HG03469 (cell line): Measurements from ENCODE around the gene CTNNA1.
"Not testable (repeated sequence)": the region's sequence is repeated elsewhere in the genome, so short reads cannot be mapped to it uniquely, and the experiment has no call there.

ENCODE experiments used
- ATAC-seq: cut with Tn5 transposase; IDR thresholded peaks from one replicate; pipeline ENCODE4 v1.9.1; 2021; ENCODE audit warnings: mild to moderate bottlenecking, moderate library complexity, moderate number of reproducible peaks; ENCODE audit not compliant: unreplicated experiment

Gene CTNNA1, protein sequence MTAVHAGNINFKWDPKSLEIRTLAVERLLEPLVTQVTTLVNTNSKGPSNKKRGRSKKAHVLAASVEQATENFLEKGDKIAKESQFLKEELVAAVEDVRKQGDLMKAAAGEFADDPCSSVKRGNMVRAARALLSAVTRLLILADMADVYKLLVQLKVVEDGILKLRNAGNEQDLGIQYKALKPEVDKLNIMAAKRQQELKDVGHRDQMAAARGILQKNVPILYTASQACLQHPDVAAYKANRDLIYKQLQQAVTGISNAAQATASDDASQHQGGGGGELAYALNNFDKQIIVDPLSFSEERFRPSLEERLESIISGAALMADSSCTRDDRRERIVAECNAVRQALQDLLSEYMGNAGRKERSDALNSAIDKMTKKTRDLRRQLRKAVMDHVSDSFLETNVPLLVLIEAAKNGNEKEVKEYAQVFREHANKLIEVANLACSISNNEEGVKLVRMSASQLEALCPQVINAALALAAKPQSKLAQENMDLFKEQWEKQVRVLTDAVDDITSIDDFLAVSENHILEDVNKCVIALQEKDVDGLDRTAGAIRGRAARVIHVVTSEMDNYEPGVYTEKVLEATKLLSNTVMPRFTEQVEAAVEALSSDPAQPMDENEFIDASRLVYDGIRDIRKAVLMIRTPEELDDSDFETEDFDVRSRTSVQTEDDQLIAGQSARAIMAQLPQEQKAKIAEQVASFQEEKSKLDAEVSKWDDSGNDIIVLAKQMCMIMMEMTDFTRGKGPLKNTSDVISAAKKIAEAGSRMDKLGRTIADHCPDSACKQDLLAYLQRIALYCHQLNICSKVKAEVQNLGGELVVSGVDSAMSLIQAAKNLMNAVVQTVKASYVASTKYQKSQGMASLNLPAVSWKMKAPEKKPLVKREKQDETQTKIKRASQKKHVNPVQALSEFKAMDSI

DNA sequence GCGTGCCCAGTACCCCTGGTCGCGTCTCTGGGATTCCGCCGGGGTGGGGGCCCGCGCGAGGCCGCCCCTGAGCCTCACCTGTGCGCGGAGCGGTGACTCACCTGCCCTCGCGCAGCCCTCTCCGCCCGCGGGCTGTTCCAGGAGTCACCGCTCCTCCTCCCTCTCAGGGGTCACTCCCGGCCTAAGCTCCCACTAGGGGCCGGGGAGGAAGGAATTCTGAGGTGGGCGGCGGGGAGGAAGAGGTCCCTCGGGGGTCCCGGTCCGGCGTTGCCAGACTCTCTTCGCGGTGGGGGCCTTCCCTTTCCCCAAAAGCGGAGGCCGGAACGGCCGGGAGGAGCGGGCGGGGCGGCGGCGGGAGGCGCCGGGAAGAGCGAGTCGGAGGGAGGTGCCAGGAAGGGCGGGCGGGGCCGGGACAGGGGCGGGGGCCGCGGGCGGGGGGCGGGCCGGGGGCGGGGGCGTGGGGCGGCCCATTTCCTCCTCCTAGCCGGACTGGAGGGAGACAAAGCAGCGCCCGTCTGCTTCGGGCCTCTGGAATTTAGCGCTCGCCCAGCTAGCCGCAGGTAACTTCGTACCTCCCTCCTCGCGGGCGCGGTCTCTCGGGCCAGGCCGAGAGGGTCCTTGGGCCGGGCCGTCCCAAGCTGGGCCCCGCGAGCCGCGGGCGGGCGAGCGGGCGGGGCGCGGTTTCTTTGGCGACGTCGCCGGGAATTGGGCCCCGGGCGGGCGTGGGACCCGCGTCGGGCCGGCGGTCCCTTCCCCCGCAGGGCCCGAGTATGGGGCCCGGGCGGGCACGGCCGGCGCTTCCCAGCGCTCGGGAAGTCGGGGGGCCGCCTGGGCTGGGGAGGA, at the start of gene CTNNA1:
CTNNA1 (plus strand) TSS at position 475 of the 843 bp plus-strand sequence. CDS start 28,500 bp downstream, outside the sequence.
- no peak for ATAC-seq

DNA sequence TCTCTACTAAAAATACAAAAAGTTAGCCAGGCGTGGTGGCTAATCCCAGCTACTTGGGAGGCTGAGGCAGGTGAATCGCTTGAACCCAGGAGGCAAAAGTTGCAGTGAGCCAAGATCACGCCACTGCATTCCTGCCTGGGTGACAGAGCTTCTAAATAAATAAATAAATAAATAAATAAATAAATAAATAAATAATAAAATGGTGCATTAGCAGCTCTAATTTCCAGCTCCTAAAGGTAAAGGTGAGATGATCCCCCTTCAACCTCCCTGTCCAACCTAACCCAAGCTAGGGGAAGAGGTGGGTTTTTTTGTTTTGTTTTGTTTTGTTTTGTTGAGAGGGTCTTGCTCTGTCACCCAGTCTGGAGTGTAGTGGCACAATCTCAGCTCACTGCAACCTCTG, 49.4 kb upstream of the CTNNA1 start:
- ATAC-seq = not testable (repeated sequence)

DNA sequence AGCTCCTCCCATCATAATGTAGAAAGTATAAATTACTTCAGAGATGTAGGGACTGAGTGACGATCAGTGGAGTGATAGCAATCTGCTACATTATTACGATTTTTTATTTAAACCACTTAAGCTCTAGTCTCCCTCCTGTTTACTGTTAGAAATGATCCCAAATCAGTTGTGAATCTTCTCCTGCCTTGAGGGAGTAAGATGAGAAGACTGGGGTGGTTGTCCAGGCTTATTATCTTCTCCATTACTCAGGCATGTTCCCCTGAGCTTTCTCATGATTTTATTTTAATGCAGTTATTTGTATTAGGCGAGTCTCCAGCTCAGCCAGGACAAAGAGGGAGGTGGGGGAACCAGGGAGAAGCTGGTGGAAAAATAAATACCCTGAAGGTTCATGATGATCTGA, 48.2 kb upstream of the CTNNA1 start:
- ATAC-seq = no peak

DNA sequence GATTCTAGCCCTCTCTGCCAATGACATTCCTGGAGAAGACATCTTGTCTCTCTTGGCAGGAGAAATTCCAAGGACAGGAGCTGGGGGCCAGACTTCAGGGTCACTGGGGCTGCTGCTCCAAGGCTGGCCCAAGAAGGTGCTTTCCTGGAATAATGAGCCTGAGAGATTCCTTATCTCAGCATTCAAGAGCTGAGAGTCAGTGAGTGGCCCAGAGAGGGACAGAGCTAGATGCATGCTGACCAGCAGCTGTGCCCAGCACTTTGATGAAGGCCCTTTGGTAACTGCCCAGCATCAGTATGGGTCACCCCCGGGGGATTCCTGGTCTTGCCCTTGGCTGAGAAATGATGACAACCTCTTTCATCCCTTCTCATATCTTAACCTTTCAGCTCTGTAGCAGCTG, 47.7 kb upstream of the CTNNA1 start:
- no peak for ATAC-seq

DNA sequence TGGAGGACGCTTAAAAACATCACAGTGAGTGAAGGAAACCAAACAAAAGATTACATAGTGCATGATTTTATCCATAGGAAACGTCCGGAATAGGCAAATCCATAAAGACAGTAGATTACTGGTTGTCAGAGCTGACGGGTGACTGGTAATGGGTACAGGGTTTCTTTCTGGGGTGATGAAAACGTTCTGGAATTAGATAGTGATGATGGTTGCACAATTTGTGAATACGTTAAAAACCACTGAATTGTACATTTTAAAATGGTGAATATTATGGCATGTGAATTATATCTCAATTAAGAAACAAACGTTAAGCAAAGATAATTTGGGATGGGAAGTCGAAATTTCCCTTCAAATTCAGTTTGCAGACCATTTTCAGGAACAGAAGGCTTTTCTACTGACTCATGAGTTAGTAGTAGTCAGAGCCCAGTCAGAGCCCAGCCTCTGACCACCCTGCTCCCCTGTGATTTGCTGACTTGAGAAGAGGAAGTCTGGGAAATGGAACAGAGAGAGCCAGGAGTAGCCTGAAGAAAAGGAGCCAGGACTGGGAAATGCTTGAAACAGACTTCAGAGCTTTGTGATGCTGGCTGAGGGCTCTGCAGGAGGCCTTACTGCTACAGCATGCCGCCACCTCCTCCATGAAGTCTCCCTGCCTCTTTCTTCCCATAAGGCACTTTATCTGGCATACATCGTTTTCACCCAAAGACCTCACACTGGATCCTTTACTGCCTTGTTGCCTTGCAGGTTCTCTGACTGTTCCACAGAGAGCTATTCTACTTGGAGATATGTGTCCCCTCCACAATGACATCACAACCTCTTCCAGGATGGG, 46.4 kb upstream of the CTNNA1 start:
- no peak for ATAC-seq

DNA sequence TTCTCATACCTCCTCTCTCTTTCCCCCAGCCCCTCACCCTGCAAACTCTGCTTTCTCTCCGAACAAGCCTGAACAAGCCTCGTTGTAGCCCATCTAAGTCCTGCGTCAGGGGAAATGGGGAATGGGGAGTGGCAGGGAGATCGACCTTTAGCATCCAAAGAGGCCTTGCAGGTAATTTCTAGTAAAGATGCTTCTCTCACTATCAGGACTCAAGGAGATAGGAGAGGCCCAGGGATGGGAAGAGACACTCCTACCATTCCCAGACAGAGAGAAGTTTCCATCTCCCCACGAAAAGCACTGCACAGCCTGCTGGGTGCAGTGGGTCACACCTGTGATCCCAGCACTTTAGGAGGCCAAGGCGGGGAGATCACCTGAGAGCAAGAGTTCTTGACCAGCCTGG, 44.4 kb upstream of the CTNNA1 start:
- no peak for ATAC-seq

DNA sequence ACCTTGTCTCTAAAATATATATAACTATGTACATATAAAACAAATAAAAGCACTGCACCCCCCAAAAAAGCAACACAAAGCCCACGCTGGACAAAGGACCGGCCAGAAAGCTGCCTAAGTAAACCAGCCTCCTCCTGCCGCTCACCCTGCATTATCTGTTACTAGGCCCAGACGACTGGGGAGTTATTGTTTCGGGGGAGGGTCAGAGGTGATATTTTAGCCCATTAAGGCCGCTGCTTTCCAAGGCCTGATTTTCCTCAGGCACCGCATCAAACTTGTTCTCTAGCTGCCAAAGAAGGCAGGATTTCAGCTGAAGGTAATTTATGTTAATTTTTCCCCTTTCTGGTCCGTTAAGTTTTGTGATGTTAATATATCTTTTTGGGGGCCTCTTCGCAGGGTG, 44.0 kb upstream of the CTNNA1 start:
- ATAC-seq = no peak

DNA sequence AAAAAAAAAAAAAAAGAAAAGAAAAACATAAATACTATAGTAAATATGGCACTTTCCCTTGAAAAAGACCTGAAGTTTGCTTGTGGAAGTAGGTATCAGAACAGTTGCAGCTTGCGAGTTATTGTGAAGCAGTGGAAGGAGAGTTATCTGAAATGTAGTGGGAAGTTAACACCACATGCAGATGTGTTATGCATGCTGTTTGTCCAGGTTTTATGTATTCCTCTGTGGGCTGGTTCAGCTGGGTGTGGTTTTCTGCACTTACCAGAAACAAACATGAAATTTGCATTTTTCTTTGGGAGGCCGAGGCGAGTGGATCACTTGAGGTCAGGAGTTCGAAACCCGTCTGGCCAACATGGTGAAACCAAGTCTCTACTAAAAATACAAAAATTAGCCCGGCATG, 42.1 kb upstream of the CTNNA1 start:
- no peak for ATAC-seq

DNA sequence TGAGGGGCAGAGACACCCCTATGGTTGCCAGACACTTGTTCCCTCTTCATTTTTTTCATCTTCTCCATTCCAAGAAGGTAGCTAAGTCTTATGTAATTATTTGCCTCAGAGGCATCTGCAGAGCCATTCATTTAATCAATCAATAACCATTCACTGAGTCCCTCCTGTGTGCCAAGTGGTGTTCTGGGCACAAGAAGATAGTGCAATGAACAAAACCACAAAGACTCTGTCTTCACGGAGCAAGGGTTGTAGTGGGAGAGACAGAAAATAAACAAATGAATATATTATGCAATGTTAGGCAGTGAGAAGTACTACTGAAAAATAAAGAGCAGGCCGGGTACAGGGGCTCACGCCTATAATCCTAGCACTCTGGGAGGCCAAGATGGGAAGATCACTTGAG, 41.4 kb upstream of the CTNNA1 start:
- no peak for ATAC-seq

DNA sequence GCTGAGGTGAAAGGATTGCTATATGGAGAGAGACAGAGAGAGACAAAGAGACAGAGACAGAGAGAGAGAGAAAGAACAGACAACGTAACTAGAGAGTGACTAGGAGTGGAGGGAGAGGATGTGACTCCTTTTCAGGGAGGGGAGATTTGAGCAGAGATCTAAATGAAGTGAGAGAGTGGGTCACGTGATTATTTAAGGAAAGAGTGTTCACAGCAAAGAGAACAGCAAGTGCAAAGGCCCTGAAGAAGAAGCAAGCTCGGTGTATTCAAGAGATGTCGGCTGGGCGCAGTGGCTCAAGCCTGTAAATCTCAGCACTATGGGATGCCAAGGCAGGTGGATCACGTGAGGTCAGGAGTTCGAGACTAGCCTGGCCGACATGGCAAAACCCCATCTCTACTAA, 40.9 kb upstream of the CTNNA1 start:
- no peak for ATAC-seq

DNA sequence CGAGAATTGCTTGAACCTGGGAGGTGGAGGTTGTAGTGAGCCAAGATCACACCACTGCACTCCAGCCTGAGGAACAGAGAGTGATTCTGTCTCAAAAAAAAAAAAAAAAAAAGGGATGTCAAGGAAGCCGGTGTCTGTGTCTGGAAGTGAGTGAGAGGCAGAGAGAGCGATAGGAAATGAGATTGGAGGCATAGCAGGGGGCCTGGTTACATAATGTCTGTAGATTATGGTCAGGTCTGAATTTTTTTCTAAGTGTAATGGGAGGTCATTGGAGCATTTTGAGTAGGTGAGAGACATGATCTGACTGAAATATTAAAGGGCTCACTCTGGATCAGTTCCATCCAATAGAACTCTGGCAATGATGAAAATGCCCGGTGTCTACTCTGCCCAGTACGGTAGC, 40.4 kb upstream of the CTNNA1 start:
- ATAC-seq = no peak

DNA sequence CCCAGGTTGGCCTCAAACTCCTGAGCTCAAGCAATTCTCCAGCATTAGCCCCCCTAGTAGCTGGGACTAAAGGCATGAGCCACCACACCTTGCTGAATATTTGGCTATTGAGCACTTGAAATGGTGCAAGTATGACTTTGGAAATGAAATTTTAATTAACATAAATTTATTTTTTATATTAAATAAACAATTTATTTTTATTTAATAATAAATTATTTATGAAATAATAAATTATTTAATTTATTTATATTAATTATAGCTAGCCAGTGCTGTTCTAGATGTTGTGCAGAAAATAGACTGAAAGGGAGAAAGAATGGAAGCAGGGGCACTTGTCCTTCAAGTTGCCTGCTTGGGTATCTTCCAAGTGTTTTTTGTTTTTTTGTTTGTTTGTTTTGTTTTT, 40.0 kb upstream of the CTNNA1 start:
- ATAC-seq = no peak

DNA sequence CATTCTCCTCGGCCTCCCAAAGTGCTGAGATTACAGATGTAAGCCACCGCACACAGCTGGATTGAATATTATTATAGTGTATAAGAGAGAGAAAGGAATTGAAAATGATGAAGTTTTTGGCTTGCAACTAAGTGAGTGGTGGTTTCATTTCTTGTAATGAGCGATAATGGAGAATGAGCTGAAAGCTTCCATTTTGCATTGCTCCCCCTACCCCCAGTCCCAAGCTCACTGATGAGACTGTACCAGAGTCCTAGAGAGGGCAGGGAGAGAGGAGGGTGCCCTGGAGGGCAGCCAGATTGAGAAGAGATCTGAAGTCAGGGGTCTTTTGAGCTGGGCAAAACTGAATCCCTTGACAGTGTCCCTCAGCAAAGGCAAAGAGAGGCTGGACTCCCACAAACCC, 38.5 kb upstream of the CTNNA1 start:
- ATAC-seq = no peak

DNA sequence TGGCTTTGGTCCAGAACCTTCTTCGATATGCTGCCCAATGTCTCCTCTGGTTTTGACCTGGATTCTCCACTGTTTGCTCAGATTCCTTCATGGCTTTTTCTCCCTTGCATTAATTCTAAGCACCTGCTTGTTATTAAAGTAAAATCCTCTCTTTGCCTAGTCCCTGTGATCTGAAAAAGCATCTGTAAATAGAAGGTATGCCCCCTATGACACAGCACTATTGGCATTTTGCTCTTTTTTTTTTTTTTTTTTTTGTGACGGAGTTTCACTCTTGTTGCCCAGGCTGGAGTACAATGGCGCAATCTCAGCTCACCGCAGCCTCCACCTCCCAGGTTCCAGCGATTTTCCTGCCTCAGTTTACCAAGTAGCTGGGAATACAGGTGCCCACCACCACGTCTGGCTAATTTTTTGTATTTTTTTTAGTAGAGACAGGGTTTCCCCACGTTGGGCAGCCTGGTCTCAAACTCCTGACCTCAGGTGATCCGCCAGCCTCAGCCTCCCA, 37.2 kb upstream of the CTNNA1 start:
- ATAC-seq = not testable (repeated sequence)

DNA sequence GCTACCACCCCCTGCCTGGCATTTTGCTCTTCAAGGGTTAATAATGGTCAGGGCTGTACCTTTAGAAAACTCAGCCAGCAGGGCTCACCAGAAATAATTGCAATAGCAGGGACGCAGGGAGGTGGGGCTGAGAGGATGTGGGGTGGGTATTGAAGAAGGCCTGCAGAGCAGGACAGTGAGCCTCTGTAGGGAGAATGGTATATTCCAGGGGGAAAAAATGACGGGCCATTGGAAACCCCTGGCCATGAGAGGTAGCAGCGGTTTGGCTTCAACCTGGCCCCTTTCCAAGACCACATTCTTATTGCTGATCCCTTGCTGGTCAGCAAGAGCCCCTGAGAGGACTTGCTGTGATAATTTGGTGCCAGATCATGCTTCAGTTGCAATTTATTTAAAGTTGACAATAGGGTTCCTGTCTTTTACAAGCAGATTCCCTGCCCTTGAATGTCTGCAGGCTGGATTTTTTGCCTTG, 36.7 kb upstream of the CTNNA1 start:
- ATAC-seq = no peak

DNA sequence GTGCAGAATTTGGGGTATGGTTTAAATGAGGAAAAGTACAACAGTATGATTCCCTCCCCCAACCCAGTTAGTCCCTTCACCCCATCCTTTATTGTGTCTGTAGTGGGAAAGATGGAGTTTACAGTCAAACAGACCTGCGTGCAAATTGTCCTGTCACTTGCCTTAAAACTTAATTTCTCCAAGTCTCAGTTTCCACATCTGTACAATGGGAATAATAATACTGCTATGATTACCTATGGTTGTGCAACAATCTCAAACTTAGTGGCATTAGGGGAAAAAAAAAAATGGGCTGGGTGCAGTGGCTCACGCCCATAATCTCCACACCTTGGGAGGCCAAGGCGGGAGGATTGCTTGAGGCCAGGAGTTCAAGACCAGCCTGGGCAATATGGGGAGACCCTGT, 35.8 kb upstream of the CTNNA1 start:
- ATAC-seq = no peak

DNA sequence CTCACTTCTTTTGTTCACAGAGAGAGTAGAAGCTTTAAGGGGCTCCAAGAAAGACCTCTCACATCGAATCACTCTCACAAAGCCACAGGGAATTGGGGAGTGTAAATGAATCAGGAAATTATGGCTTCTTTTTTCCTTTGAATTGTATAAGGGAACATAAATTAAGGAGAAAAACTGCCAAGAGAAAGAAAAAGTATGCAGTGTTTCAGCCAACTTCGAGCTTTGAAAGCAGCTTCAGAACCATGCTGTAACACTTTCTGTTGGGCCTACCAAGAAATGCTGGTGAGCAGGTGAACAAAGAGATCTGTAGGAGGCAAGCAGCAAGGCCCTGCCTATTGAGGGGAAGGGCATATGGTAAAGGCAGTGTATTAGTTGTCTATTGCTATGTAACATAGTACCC, 33.4 kb upstream of the CTNNA1 start:
- ATAC-seq = no peak

DNA sequence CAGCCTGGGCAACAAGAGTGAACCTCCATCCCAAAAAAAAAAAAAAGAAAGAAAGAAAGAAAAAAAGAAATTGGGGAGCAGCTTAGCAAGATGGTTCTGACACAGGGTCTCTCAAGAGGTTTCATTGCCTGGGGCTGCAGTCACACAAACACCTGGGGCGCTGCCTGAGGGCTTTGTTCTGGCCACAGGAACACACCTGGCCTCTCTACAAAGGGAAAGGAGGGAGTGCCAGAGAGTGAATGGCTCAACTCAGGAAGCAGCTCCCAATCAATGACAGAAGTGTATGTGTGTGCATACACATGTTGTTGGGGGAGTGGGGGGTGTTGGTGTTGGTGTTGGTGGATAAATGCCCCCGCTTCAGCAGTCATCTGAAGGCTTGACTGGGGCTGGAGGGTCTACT, 32.4 kb upstream of the CTNNA1 start:
- ATAC-seq = no peak

DNA sequence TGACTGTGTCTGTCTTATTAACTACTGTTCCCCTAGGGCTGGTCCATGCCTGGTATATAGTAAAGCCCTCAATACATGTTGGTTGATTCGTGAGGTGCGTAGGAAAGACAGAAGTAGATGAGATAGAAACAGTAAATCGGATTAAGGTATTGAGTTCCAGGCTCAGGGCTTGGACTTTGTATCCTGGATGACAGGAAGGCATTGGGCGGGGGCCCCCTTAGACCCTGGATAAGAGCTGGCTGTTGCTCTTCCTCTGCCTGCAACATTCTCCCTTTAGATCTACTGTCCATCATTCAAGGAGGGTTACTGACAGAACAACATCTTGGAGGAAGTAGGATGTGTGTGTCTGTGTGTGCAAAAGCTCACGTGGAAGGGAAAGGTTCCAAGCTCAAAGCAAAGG, 31.2 kb upstream of the CTNNA1 start:
- no peak for ATAC-seq
